ENCODE data around the gene ARHGAP28. TPM values are rescaled to one million over a fixed set of nuclear protein-coding genes. Genes with fewer than 3 reads are reported as not detected.

The ARHGAP28 gene
- total RNA-seq, 3 donors from 2014 or later (not counting 1 experiment from before 2014, with no cell fraction given): not detected

DNA sequence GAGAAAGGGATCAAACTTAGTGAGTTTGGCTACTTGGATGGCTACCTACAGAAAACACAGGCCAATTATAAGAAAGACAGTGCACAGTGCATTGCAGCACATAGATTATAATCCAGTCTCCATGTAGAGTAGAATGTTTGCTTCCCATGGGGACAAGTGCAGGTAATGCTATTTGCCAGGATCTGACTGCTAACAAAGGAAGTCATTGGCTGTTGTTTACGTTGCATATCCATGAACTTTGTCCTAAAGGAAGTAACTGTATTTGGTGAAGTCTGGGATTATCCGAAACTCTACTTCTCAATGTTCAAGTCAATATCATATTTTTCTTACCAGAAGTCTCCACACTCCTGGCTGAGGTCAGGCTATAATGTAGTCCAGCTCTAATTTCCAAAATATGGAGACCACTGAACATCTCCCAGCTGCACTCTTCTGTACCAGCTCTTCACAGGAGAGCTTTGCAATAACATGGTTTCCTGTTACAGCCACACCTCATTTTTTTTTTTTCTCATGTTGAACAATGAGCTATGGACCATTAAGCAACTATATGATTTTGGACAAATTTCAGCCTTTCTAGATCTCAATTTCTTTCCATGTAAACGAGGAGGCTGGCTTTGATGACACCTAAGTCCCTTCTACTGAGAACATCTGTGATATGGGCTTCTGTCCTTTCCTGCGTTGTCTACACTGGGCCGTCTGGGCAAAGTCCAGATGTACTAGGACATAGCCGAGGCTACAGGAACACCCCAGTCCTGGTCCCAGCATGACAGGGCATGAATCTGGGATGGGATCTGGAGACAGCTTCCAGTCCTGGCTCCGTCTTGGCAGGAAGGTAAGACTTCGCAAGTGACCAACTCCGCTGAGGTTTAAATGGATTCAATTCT is 233.3 kb downstream of the ARHGAP28 start:
- Mint-ChIP-seq H3K4me3 (no peak overlapping the region), H3K27ac (no peak overlapping the region), H3K4me1 (no peaks in the 10 kb centered on the region), H3K9me3 (peaks cover 0 to 3% of the 10 kb centered on the region in 2 donors), H3K36me3 (no peaks in the 10 kb centered on the region), H3K27me3 (ENCODE audit: low read depth in 2 of 2) (no peaks in the 10 kb centered on the region)
- H3K27me3 ChIP-seq (ENCODE audit: control insufficient read depth, insufficient read depth, low read length): no peaks in the 10 kb centered on the region
- H3K9me3 ChIP-seq (ENCODE audit: control insufficient read depth, insufficient read depth, low read length): peaks cover 2% of the 10 kb centered on the region
- H3K4me3 ChIP-seq (ENCODE audit: low read length): no peak overlapping the region
- TF ChIP-seq, protein P1, sequence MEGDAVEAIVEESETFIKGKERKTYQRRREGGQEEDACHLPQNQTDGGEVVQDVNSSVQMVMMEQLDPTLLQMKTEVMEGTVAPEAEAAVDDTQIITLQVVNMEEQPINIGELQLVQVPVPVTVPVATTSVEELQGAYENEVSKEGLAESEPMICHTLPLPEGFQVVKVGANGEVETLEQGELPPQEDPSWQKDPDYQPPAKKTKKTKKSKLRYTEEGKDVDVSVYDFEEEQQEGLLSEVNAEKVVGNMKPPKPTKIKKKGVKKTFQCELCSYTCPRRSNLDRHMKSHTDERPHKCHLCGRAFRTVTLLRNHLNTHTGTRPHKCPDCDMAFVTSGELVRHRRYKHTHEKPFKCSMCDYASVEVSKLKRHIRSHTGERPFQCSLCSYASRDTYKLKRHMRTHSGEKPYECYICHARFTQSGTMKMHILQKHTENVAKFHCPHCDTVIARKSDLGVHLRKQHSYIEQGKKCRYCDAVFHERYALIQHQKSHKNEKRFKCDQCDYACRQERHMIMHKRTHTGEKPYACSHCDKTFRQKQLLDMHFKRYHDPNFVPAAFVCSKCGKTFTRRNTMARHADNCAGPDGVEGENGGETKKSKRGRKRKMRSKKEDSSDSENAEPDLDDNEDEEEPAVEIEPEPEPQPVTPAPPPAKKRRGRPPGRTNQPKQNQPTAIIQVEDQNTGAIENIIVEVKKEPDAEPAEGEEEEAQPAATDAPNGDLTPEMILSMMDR (IDR thresholded peaks at IDR 0.05): no peak
- no peak overlapping the region for H3K27ac ChIP-seq (ENCODE audit: low read length)
- intact Hi-C loops (cut with micrococcal nuclease): no loop called here
- H3K4me1 ChIP-seq (ENCODE audit: control insufficient read depth, insufficient read depth, low read length): no peaks in the 10 kb centered on the region
- 88% methylated on average over 8 of the region's 9 CpGs for WGBS (ENCODE audit: insufficient coverage)
- DNase-seq (no peak), ATAC-seq (no peak)
- H3K36me3 ChIP-seq (ENCODE audit: control insufficient read depth, insufficient read depth, low read length): no peaks in the 10 kb centered on the region

DNA sequence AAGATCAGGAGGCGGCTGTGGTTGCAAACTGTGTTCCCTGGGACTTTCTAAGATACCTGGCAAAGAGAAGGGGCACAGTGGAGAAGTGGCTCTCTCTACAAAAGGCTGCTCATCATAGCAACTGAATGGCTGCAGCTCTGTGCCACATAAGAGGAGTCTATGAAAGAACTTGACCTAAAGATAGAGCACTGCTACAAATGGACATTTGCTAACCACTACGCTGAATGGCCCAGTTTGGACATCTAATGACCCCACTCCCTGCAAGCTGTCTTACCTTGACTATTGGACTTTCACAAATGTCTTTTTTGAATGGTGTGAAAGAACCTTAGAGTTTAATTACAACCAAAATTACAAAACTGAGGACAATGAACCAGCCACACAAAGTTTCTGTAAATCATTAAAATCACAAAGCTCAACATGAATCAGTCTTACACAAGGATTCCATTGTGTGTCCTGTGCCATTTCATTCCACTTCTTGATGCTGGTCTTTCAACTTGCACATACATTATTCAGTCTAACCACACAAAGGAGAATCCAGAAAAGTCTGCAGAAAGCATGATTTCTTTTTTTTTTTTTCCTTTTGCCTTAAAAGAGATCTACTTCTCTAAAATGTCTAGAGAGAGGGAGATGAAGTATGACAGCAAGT is 234.1 kb downstream of the ARHGAP28 start:
- Histone ChIP-seq H3K4me3 (ENCODE audit: low read length) (no peak overlapping the region), H3K4me1 (ENCODE audit: control insufficient read depth, insufficient read depth, low read length) (no peaks in the 10 kb centered on the region), H3K36me3 (ENCODE audit: control insufficient read depth, insufficient read depth, low read length) (no peaks in the 10 kb centered on the region), H3K9me3 (ENCODE audit: control insufficient read depth, insufficient read depth, low read length) (peaks cover 2% of the 10 kb centered on the region), H3K27ac (ENCODE audit: low read length) (no peak overlapping the region), H3K27me3 (ENCODE audit: control insufficient read depth, insufficient read depth, low read length) (no peaks in the 10 kb centered on the region)
- no peak overlapping the region for H3K27ac Mint-ChIP-seq
- WGBS (ENCODE audit: insufficient coverage): 96% methylated on average over 2 of the region's 2 CpGs
- DNase-seq (no peak), ATAC-seq (no peak)
- TF ChIP-seq, protein P1 (IDR thresholded peaks at IDR 0.05): no peak
- H3K27me3 Mint-ChIP-seq (ENCODE audit: low read depth in 2 of 2): no peaks in the 10 kb centered on the region
- H3K36me3 Mint-ChIP-seq: no peaks in the 10 kb centered on the region
- no peak overlapping the region for H3K4me3 Mint-ChIP-seq
- intact Hi-C loops (cut with micrococcal nuclease): no loop called here
- H3K4me1 Mint-ChIP-seq: no peaks in the 10 kb centered on the region
- H3K9me3 Mint-ChIP-seq: peaks cover 0 to 3% of the 10 kb centered on the region in 2 donors

All from natural killer cell (primary cell).